DND-41 (cell line): ENCODE results near the gene SLC5A9.

ENCODE experiments used
- CTCF ChIP-seq: IDR thresholded peaks from 2 replicates; pipeline ENCODE4 v1.5.1; 2012; ENCODE audit warnings: borderline replicate concordance, low read length, moderate library complexity, mild to moderate bottlenecking; ENCODE audit not compliant: poor library complexity, severe bottlenecking; ENCODE audit errors: extremely low read depth
- EZH2 ChIP-seq: IDR thresholded peaks from 3 replicates; pipeline ENCODE4 v1.6.1; 2012; ENCODE audit warnings: borderline replicate concordance, low read depth, mild to moderate bottlenecking, moderate library complexity, low read length, inconsistent platforms; ENCODE audit not compliant: severe bottlenecking

- no peak for TF ChIP-seq CTCF
- no peak for TF ChIP-seq EZH2
These were observed 22.6 kb downstream of the SLC5A9 start for GRCh38 chr1:48245106-48245505.
